DMS 273 treated with DMSO at 0.1 percent for 48 hours (cell line): ENCODE measurements around the gene RHOT2.

Source experiments
- DNase-seq: peaks from one replicate; lab custom pipeline; 2025; lab: John Stamatoyannopoulos, UW

RHOT2 gene

DNA sequence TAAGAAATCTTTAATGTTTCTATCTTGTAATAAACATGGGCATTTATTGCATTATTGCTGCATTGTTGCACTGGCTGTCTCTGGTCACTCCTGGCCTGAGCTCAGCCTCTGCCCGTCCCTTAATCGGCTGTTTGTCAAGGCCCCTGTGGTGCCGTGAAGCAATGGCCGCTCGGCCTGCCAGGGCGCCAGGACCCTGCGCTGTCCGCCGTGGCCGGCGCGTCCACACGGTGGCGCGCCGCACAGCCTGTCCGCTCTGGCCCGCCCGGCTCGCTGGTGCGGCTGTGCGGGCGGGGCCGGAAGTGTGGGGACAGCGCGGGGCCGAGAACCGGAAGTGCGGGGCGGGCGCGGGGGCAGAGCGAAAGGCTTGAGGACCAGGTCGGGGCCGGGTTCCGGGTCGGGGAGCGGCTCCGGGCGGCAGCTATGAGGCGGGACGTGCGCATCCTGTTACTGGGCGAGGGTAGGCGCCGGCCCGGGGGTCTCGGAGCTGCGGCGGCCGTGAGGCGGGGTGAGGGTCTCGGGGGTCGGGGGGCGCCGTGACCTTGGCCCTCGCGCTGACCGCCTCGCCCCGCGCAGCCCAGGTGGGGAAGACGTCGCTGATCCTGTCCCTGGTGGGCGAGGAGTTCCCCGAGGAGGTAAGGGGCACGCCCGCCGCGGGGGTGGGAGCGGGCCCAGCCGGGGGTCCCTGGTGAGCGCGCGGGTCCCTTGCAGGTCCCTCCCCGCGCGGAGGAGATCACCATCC, at the start of gene RHOT2:
Gene RHOT2, plus strand, starts transcription at position 353 of the 739 bp plus-strand sequence. Its CDS starts 68 bp downstream, at position 421.
- DNase-seq = peak; percentile 68

DNA sequence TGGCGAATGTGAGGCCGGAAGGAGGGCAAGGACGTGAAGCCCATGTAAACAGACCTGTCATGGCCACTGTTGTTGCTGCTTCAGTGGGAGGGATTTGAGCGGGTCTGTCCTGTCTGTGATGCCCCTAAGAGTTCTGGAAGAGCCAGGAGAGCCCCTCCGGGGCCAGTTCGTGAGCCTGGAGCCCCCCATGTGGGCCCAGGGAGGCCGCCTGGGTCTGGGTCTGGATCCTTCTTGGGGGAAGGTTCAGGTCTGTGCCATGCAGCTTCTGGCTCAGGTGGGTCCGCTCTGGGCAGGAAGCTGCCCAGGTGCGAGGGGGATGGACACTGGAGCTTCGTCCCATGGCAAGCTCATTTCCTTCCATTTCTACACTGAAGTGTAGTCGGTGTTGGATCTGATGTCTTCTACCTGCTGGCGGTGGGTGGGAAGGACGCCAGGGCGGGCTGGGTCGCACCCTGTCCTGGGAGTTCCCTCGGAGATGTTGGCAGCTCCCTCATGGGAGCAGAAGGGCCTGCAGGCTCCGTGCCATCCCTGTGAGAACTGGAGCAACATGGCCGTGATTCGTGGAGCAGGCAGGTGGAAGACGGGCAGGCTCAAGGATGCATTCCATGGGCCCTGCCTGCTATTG, 48.3 kb upstream of the RHOT2 start:
- DNase-seq = no peak

DNA sequence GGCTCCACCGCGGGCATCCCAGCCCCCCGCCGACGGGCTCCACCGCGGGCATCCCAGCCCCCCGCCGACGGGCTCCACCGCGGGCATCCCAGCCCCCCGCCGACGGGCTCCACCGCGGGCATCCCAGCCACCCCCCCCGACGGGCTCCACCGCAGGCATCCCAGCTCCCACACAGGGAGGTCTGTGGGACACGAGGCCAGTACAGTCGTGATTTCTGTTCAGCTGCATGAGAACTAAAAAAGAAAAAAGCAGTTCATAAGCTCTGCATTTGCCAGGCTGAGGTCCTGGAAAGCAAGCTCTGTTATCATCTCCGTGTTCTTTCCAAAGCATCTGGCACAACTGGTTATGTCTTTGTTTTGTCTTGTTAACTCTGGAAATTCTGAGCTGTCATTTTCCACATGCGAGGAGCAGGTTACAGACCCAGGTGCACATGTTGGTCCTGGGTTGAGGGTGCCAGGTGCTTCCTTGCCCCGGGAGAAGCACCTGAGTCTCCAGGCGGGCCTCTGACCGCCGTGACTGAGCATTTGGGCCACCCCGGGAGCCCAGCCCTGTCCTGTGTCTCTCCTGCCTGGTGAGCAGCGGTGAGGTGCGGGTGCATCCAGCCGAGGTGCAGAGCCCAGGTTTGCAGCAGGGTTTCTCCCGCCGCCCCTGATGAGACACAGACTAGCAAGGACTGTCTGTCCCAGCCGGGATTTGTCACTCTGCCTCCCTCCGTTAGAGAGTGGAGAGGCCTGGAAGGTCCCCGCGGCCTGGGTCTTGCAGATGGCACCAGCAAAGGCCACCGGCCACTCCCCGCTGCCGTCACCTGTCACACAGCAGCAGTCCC, 47.0 kb upstream of the RHOT2 start:
- no peak for DNase-seq

DNA sequence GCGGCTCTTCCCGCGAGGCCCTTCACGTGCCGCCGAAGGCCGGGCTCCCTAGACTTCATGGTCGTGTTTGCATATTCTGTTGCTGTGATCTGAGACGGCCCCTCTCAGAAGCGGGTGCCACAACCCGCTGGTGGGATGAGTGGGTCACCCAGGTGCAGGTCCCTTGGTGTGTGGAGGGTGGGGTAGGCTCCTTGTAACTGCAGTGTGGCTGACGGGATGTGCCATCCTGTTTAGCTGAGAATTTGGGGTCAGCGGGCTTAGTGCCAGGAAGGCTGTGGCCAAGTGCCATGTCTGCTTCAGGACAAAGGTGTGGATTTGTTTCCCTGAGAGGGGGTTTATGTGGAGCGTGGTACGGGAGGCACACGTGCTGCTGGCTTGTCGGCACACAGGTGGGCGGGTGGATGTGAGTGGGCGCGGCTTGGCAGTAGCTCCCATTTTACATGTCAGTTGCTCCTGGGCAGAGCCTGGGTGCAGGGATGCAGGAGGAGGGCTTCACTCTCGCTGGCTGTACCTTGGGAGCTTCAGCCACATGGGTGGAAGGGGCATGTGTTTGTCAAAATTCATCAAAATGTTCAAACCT, 46.3 kb upstream of the RHOT2 start:
- DNase-seq = no peak

DNA sequence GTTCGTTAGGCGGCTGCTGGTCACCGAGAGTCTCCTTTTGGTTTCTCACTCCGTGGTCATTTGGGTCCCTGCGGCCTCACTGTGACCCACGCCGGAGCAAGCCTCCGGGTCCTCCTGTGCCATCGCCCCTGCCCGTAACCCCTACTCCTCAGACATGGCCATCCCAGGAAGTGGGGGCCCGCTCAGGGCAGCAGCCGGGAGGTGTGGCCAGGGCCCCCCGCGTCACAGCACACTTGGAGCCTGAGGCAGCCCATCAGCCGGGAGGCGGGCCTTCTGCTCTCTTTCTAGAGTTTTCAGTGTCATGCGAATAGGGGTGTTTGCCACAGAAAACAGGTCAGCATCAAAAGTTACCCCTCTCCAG, 45.0 kb upstream of the RHOT2 start:
- DNase-seq = no peak

DNA sequence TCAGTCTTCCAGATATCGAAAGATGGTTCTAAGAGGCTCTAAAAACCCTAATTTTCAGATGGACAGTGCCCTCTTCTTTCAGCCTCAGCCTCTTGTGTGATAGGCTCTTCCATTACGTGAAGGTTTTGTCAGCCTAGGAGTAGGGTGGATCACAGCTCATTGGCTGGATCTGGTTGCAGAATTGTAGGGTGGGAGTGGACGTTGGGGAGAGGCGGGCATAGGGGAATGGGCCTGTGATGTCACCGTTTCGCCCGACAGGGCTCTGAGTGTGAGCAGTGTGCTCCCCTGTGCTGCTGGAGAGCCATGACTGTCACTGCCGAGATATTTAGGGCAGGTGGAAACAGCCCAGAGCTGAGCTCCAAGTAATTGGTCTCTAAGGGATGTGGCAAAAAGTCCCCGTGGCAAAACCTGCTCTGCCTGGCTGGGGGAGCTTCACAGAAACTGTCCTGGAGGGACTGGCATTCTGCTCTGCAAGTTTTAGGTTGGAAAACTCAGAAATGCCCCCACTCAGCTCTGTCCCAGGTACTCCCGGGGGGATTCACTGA, 43.3 kb upstream of the RHOT2 start:
- no peak for DNase-seq

DNA sequence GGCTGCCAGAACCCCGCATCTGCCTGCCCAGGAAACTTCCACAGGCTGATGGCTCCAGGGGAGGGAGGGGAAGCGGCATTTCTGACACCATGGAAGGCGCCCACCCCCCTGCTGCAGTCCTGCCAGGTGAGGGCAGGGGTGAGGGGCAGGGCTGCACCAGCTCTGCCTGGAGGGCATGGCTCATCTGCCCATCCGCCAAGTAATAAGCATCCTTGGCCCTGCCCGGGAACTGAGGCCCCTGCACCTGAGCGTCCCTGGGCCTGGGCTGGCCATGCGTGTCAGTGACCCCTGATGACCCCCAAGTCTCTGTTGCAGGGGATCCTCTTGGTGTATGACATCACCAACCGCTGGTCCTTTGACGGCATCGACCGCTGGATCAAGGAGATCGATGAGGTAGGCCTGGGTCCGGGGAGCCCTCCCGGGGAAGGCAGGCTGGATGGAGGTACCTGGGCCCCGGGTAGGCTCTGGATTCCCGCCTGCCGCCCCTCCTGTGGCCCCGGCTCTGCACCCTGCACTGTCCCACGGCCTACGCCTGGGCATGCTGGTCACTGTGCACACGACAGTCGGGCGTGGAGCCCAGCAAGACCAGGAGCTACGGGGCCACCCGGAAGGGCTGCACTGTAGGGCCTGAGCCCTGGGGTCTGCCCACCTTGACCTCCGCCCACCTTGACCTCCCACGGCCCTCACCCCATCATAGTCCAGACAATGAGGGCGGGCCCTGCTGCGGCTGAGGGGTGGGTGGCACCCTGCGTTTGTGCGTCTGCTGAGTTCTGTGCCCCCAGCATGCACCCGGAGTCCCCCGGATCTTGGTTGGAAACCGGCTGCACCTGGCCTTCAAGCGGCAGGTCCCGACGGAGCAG, 42.6 kb upstream of the RHOT2 start:
- no peak for DNase-seq

DNA sequence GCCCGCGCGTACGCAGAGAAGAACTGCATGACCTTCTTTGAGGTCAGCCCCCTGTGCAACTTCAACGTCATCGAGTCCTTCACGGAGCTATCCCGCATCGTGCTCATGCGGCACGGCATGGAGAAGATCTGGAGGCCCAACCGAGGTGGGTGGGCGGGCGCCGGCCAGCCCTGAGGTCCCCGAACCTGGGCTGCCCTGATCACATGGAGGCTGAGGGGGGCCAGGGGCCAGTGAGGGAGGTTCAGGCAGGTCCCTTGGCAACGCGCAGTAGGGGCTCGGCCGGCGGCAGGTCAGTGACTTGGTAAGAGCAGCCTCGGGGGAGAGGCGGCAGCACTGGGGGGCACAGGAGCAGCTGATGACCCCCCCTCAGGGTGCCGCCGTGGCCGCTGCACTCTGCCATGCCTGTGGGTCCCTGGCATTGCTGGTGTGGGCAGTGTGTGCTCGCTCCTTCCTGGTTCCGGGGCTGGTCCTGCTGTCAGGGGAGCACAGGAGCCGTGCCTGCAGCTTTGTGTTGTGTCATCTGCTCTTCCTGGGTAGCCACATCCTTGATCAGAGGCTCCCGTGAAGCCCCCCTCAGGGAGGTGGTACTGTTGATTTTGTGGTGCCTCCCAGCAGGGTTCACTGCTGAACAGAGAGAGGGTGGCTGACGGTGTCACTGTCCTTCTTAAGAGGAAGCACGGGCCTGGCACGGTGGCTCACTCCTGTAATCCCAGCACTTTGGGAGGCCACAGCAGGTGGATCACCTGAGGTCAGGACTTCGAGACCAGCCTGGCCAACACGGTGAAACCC, 41.8 kb upstream of the RHOT2 start:
- no peak for DNase-seq

DNA sequence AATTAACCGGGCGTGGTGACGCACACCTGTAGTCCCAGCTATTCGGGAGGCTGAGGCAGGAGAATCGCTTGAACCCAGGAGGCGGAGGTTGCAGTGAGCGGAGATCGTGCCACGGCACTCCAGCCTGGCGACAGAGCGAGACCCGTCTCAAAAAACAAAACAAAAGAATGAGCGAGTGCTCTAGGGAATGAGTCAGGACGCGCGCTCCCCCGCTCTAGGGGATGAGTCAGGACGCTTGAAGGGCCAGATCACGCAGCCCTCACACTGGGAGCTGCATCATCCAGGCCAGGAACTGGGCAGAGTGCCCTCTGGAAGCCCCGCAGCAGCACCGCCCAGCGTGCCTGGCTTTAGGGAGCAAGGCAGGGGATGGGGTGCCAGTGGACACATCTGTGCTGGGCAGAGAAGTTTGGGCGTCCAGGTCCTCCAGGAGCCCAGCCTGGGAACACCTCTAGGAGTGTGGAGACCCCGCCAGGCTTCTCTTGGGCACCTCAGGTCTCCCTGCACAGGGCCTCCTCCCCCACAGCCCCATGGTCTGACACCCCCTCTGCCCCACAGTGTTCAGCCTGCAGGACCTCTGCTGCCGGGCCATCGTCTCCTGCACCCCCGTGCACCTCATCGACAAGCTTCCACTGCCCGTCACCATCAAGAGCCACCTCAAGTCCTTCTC, 41.0 kb upstream of the RHOT2 start:
- DNase-seq = no peak

DNA sequence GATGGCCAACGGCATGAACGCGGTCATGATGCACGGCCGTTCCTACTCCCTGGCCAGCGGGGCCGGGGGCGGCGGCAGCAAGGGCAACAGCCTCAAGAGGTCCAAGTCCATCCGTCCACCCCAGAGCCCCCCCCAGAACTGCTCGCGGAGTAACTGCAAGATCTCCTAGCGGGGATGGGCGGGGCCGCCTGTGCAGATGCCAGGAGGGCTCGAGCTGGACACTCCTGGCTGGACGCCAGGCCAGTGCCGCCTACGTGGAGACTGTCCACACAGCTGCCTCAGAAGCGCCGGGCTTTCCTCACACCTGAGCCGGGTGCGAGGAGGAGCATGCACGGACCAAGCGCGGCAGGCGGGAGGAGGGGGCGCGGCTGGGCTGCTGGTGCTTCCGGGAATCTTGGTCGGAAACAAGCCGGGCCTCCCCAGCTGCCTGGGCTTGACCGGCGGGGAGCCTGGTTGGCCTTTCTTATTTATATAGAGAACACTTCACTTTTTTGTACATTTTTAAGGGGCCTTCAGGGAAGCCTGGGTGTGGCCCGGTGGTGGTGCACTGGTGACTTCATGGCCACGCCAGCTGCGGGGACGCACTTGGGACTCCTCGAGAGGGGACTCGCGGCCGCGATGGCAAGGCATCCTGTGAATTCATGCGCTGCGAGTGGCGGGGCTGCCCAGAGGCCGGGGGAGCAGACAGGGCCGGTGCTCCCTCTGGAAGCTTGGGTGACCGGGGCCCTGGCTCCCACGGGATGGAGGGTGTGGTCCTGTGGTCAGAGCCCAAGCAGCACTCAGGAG, 40.3 kb upstream of the RHOT2 start:
- DNase-seq = no peak

DNA sequence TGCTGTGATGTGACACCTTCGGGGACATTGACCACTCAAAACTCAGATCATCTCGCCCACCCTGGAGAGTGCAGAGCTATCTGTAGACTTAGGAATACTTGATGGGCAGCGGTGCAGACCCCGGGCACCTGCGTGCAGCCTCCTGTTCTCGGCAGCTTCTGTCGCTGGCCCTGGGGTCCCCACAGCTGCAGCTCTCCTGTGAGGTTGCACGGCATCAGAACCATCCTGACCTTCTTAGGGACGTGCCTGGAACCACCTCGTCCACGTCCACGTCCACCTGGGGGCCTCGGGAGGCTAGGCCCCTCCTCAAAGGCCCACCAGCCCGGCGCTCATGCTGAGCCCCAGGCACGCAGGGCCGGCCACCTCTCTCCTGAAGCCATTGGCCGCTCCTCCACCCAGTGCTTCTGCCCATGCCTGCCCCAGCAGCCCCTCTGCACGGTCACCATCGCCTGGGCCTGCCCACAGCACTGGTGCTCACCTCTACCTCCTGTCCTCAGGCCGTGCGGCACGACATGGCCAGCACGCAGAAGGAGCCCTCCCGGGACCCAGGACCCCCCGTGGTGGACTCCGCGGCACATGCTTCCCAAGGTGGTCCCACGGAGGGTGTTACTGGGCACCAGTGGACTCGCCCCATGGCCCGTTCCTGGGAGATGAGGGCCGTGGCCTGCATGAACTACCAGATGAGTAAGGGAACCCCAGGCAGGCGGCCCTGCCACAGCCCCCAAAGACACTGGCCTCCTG, 39.4 kb upstream of the RHOT2 start:
- no peak for DNase-seq

DNA sequence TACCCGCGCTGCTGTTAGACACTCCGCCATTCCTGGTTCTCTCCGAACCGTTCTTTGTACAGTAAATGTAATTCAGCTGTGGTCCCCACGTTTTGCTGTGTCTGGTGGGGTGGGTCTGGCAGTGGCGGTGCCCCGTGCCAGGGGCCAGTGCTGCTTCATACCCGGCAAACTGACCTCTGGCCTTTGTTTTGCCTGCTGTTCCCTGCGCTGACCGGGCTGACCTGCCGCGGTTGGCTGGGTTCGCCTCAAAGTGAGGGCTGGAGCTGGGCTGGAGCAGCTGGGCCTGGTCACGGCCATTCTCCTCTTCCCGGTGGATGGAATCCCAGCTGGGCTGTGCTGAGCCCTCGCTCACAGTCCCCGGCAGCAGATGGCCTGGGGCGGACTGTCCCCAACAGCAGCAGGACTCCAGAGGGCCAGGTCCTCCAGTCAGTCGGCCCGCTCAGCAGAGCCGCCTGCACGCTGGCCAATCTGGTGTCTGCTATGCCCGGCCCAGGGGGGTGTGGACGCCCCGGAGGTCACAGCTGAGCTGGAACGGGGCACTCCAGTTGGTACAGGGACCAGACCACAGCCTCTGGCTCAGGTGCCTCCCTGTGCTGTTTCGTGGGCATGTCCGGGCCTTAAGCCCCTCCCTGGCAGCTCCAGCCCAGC, 38.6 kb upstream of the RHOT2 start:
- peak; percentile 53 for DNase-seq

DNA sequence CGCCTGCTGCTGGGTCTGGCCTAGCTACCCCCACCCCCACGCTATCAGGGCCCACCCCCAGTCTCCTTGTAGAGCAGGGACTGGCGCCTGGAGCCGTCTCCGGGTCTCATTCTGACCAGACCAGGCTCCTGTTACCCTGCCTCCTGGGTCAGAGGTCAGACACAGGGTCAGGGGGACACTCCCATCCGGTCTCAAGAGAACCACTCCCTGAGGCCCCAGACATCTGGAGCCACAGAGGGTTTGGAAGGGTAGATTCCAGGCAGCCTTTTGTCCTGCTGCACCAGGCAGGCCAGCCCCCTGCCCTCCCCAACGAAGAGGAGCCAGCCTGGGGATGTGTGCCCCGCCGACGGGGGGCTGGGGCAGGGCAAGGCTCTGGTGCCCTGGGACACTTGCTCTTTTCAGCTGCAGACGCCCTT, 38.1 kb upstream of the RHOT2 start:
- no peak for DNase-seq

DNA sequence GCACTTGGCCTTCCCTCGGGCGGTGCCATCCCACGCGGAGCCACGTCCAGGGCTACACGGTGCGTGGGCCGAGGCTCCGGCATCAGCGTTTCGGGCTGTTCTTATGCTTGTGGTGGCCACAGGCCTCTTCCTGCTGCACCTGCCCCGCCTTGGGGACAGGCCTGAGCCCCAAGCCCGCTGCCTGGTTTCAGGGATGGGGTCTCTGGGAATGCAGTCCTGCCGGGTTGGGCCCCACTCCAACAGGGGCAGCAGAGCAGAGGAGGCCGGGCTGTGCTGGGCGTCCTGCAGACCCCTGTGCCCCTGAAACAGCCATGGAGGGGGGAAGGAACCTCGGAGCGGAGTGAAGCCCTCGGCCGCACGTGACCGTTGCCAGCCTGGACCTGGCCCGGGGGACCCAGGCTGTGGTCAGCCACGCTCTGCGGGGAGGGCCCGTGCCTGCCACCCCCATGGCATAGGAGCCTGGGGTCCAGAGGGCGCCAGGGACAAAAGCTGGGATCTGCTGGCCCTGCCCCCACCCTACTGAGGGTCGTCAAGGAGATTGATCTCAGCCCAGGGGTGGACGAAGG, 37.6 kb upstream of the RHOT2 start:
- DNase-seq = no peak

DNA sequence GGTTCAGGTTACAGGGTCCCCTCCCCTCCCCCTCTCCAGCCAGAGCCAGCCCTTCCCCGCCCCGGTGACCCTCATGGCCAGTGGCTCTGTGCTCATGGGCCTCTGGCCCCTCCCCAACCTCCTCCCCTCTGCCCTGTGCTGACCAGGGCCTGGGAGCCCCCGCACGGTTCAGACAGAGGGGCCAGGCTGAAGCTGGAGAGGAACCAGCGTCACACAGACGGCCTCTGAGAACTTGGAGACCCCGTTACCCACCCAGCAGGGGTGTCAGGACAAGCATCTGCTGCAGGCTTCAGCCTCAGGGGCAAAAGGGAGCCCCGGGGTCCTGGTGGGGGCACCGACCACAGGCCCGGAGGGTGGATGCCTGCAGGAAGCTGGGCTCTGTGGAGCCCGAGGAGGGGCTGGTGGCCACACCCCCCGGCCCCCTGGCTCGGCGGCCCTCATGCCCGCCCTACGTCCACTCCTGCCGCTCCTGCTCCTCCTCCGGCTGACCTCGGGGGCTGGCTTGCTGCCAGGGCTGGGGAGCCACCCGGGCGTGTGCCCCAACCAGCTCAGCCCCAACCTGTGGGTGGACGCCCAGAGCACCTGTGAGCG, 37.0 kb upstream of the RHOT2 start, which contains the start of gene WFIKKN1:
Gene WFIKKN1, plus strand, starts transcription at position 171 of the 591 bp plus-strand sequence. Its CDS starts 269 bp downstream, at position 440.
- no peak for DNase-seq

DNA sequence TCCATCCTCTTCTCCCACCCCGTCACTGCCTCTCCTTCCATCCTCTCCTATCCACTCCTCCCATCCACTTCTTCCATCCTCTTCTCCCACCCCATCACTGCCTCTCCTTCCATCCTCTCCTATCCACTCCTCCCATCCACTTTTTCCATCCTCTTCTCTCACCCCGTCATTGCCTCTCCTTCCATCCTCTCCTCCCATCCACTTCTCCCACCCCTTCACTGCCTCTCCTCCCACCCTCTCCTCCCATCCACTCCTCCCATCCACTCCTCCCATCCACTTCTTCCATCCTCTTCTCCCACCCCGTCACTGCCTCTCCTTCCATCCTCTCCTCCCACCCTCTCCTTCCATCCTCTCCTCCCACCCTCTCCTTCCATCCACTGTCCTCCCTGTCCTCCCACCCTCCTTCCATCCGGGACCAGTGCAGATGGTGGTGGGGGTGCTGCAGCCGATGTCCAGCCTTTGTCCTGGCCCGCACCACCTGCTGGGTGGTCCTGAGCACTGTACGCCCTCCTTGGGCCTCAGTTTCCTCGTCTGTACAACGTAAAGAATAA, 36.0 kb upstream of the RHOT2 start:
- no peak for DNase-seq
